Fibroblast of gingiva (primary cell): ENCODE results near the gene ACAP1.
A peak's percentile ranks its signal among the peaks of the same experiment; 100 is the strongest.

Experiments
- DNase-seq: peaks from one replicate; pipeline ENCODE4 v3.0.0-alpha.2; 2011; ENCODE audit warnings: low read depth

The ACAP1 gene

DNA sequence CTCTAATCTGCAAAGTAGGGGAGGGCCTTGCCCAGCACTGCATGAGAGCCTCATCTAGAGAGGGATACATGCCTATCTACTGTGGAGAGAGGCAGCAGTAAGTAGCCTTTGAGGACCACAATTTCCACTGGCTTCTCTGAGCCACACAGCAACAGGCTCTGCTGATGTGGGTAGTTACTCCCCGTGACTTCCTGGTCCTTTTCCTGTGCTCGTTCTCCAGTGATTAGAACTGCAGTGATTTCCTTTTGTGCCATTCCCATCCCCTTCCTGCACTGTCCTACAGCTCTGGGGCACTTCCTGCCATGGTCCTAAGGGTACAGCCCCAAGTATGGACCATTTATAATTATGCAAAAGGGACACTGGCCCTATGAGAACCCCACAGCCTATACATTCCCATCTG, 55.0 kb downstream of the ACAP1 start:
- no peak for DNase-seq

DNA sequence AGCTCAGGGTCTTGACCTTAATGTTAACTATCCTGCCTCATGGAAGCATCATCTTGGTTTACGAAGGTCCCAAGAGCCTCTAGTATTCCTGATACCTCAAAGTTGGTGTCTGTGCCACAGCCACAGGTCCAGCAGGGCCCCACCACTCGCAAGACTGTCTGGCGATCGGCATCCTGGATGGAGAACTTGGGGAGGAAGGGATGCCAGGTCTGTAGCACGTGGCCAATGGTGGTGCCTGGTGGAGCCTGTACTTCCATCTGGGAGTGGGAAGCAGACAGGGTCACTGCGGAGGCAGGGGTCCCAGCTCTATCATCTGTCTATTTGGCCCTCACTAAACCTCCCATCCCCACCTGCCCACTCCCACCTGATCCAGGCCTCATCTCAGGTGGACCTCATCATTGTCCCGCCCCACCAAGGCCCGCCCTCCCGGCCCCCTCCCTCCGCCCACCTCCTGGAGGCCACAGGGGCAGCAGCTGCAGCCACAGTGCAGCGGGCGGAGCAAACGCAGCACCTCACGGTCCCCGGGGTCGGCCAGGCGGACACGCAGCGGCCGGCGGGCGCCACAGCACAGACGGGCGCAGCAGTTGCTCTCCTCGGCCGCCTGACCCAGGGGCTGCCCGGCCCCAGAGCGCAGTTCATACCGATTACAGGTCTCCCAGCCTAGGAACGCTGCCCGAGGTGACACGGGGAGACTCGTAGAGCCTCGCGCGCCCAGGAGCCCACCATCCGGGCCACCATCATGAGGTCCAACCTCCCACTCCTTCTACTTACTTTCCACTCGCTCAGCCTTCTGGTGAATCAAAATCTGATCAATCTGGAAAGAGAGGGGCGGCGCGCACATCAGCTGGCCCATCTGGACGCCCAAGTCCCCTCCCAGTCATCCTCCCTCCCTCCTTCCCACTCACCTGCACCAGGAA, 56.6 kb downstream of the ACAP1 start:
- DNase-seq: no peak

DNA sequence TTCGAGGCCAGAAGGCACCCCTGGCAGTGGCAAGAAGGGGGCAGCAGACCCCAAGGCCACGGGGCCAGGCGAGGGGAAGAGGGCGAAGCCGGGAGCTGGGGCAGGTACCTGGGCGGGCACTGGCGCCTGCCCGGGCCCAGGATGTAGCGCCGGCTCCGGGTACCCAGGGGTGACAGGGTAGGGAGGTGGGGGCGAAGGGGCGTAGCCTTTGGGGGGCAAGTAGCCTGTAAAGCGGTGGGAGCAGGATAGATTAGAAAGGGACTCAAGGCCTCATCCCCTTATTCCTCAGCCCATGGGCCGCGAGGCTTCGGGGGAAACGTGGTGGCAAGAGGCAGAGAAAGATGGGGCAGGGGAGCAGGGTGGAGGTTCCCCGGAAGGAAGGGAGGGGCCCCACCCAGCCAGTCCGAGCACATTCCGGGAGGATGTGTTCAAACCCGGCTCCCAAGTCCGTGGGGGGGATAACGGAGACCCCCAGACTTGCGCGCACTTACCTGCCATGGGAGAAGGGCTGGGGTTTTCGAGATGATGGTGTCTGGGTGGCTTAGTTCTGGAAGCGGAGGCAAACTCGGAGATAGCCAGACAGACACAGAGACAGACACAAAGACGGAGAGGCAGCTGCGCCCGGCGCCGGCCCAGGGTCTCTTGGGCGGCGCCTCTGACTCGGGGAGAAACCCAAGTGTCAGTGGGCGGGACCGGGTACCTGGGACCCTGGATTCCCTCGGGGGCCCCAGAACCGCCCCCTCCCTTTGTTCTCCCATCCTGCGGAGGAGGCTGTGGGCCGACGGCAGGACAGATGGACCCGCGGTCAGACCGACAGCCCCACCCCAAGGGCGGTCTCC, 57.5 kb downstream of the ACAP1 start:
- no peak for DNase-seq

DNA sequence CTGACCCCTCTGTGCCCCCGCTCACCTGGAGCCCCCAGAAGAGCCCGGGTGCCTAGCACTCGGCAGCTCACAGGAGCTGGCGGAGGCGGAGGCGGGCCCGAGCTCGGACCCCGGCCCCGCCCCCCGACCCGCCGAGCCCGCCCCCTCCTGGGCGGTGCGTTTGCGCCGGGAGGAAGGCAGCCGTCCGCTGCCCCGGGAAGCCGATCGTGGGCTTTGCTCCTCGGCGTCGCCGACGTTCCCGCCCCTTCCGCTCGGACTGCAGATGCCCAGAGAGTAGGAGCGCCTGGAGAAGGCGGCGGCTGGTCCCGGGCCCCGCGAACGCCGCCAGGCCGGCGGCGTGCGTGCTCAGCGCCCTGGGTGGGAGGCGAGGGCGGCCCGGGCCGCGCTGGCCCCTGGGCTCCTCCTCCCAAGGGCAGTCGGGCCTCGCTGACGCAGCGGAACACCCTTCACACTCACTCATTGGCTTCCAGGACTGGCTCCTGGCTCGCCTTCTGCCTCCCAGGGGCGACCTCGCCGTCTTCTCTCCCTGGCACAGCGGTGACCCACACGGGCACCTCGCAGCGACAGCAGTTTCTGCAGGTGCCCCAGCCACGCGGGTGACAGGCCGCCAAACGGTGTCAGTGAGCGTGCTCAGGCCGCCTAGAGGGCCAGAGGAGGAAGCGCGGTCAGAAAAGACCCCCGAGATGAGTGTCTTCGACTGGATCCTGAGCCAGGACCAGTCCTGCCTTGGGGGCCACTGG, 58.3 kb downstream of the ACAP1 start, which contains the start of gene PLSCR3:
PLSCR3 (minus strand) TSS at position 74 of the 740 bp plus-strand sequence. CDS start 415 bp downstream, outside the sequence.
- DNase-seq: peak; percentile 83

DNA sequence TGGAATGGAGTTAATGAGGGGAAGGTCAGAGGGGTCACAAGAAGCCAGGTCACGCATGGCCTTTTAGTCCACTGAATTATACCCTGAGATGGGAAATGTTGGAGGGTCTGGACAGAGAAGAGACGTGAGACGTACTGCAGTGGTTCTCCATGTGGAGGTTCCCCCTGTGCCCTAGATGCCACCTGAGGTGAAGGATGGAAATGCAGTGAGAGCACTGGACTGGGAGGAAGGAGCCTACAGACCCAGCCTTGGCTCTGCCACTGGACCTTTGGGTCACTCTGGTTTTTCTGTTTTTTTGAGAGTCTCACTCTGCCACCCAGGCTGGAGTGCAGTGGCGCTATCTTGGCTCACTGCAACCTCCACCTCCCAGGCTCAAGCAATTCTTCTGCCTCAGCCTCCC, 59.8 kb downstream of the ACAP1 start:
- no peak for DNase-seq

DNA sequence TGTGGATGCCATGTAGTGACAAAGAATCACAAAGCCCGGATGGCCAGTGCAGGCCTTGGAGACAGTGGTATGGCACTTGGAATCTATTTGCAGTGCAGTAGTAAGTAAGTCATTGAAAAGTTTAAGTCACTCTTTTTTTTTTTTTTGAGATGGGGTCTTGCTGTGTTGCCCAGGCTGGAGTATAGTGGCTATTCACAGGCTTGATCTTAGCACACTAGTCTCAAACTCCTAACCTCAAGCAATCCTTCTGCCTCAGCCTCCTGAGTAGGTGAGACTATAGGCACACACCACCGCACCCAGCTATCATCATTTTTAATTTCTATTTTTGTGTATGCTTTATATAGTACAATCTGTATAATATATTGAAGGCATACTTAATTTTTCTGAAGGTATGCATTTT, 62.3 kb downstream of the ACAP1 start:
- DNase-seq: no peak
